Heart right ventricle (tissue), 16 donors: Measurements from ENCODE around the gene CLDN17. TPM values are rescaled to one million over a fixed set of nuclear protein-coding genes. Genes with fewer than 3 reads are reported as not detected.

Experiments
- ATAC-seq, 8 donors: fragments of 200-7000 bp; cut with Tn5 transposase; one replicate each; pipeline ENCODE4 v1.9.1; 2020; ENCODE audit warnings: mild to moderate bottlenecking in 8 of 8, moderate library complexity in 8 of 8, moderate number of reproducible peaks in 1 of 8
- DNase-seq, 2 donors: peaks; one replicate each; pipeline ENCODE4 v3.0.0-alpha.2; 2020
- H3K27ac ChIP-seq, 10 donors: fragments of 200-600 bp; sonication (generic) in 2 of 10; one replicate each; pipeline versions ENCODE4 v1.5.0 to v1.8.0; 2020 to 2022; ENCODE audit warnings: mild to moderate bottlenecking in 3 of 10
- H3K27me3 ChIP-seq, 7 donors: fragments of 200-600 bp; one replicate each; pipeline ENCODE4 v1.8.0; 2021 to 2022; ENCODE audit warnings: mild to moderate bottlenecking in 2 of 7
- H3K36me3 ChIP-seq, 9 donors: fragments of 200-600 bp; sonication (generic) in 1 of 9; one replicate each; pipeline versions ENCODE4 v1.5.0 to v1.8.0; 2020 to 2022; ENCODE audit warnings: mild to moderate bottlenecking in 2 of 9
- H3K4me1 ChIP-seq, 9 donors: fragments of 200-600 bp; sonication (generic) in 1 of 9; one replicate each; pipeline versions ENCODE4 v1.5.0 to v1.8.0; 2020 to 2022; ENCODE audit warnings: mild to moderate bottlenecking in 4 of 9
- H3K4me3 ChIP-seq, 10 donors: fragments of 200-600 bp; sonication (generic) in 2 of 10; one replicate each; pipeline versions ENCODE4 v1.5.0 to v1.8.0; 2020 to 2022; ENCODE audit warnings: mild to moderate bottlenecking in 7 of 10, moderate library complexity in 2 of 10
- H3K9me3 ChIP-seq, 11 donors: fragments of 200-600 bp in 10 of 11; sonication (generic) in 2 of 11; one replicate each; pipeline versions ENCODE4 v1.5.0 to v1.8.0; 2013 to 2022; ENCODE audit warnings: mild to moderate bottlenecking in 2 of 11, control low read depth in 1 of 11, moderate library complexity in 1 of 11
- CTCF ChIP-seq, 9 donors: fragments of 200-600 bp; sonication (generic) in 2 of 9; IDR thresholded peaks; one replicate each; pipeline versions ENCODE4 v1.5.0 to v1.8.0; 2021 to 2022; ENCODE audit warnings: antibody characterized with exemption in 9 of 9, mild to moderate bottlenecking in 5 of 9, moderate library complexity in 1 of 9
- WGBS, 2 donors: extraction: QIAGEN DNeasy Blood & Tissue Kit; methylation state at CpG; one replicate each; pipeline ENCODE4 v1.1.7; 2013; ENCODE audit warnings: inconsistent platforms in 1 of 2; 5-methylcytosine and 5-hydroxymethylcytosine counted together
- intact Hi-C, 10 donors: fragments of 100-400 bp; cut with DNase I; formaldehyde crosslinking; loops; one replicate each; pipeline versions ENCODE4 v1.11.1 to v1.14.2; 2022
- long read RNA-seq, 3 donors: library from polyadenylated mRNA; unstranded; transcript quantifications; one replicate each; pipeline ENCODE4 v2.0.0, GENCODE V29; 2020 to 2021
- polyA plus RNA-seq, 2 donors: library from polyadenylated mRNA; stranded (reverse); fragments of 200-250 nt; gene quantifications; one replicate each; pipeline ENCODE4 v1.2.3, GENCODE V29; 2013
- total RNA-seq, 10 donors: library from RNA; stranded (reverse); fragmentation: NEBNext Ultra II Directional in 3 of 10; extraction: Animal tissue kit (Norgen Biotek cat#: 25700) in 3 of 10; gene quantifications; one replicate each; pipeline versions ENCODE4 v1.2.1 to v1.2.4, GENCODE V29; 2021 to 2023
- donor health status: Arrhythmogenic right ventricular cardiomyopathy.
- donor health status: ischemic (EF 13 %, LVEDD 7.1; RV severe dilation, severe dysfunction).
- donor health status: healthy with polysubstance abuse.
- donor health status: DM: no; HTN: yes; CAD: no.
- donor health status: DM: no; HTN: no; CAD: no.
- donor health status: ischemic (EF 25% LVEDD 6.9; RV normal size, moderate dysfunction).
- donor health status: ischemic (EF 25% LVEDD 5.7; RV mildly dilated, moderate dysfunction).
- donor health status: healthy.
- donor health status: DM: yes; HTN: yes; CAD: no.
- donor health status: Ischemic cardiomyopathy.
- donor health status: ischemic (EF 35%, LVEDD 5.7; RV mildly dilated, moderate dysfunction).
- donor health status: nonischemic (EF 11% LVEDD 7.7; RV severe dilation, severe dysfunction).
- donor health status: DM: yes; HTN: yes; CAD: no.
- donor health status: PGD.
- donor health status: ischemic (EF 29% LVEDD 5.4; RV normal size, mild dysfunction).
- donor health status: nonischemic (EF 23%, LVEDD 6.1; RV moderate dilation, normal function).

Gene CLDN17
- not detected for total RNA-seq
- polyA plus RNA-seq: not detected
- long read RNA-seq, donor 1: 0 reads
- long read RNA-seq, donor 2: 0 reads
- long read RNA-seq, donor 3: 0 reads

GRCh38 chr21:30166705-30167104 lies at the start of gene CLDN17:
Gene CLDN17 (minus strand): TSS chr21:30166805. CDS start chr21:30166617, 188 bp downstream.
- Histone ChIP-seq H3K4me1 (no peaks in the 10 kb centered on the region), H3K27me3 (peaks cover 0 to 7% (median 0%) of the 10 kb centered on the region in 7 donors), H3K9me3 (no peaks in the 10 kb centered on the region), H3K4me3 (no peak within 1 kb of the TSS), H3K27ac (no peak within 1 kb of the TSS), H3K36me3 (no peaks in the 10 kb centered on the region)
- DNase-seq: no peak
- ATAC-seq: no peak
- intact Hi-C loops: no loop called here
- TF ChIP-seq CTCF (IDR thresholded peaks at IDR 0.05): no peak
- 76% methylated on average over 1 of the region's 1 CpG for WGBS, 2 donors

GRCh38 chr21:30216041-30216723 lies 49.6 kb upstream of the CLDN17 start, which contains the start of gene CLDN8:
Gene CLDN8 (minus strand): TSS chr21:30216097. CDS start chr21:30215925, 172 bp downstream.
- 82 to 90% methylated on average over 5 of the region's 5 CpGs for WGBS, 2 donors
- no peak for TF ChIP-seq CTCF (IDR thresholded peaks at IDR 0.05)
- Histone ChIP-seq H3K27me3 (no peaks in the 10 kb centered on the region), H3K27ac (no peak within 1 kb of the TSS), H3K9me3 (no peaks in the 10 kb centered on the region), H3K4me1 (peaks cover 0 to 9% (median 0%) of the 10 kb centered on the region in 9 donors), H3K4me3 (no peak within 1 kb of the TSS), H3K36me3 (no peaks in the 10 kb centered on the region)
- intact Hi-C loops: no loop called here
- no peak for DNase-seq
- ATAC-seq: no peak

- DNase-seq (no peak), ATAC-seq (no peak)
- Histone ChIP-seq H3K4me1 (no peaks in the 10 kb centered on the region), H3K27ac (no peak overlapping the region), H3K9me3 (peaks cover 0 to 4% (median 0%) of the 10 kb centered on the region in 11 donors), H3K36me3 (no peaks in the 10 kb centered on the region), H3K4me3 (no peak overlapping the region), H3K27me3 (no peaks in the 10 kb centered on the region)
- 37 to 68% methylated on average over 1 of the region's 1 CpG for WGBS, 2 donors
- TF ChIP-seq CTCF (IDR thresholded peaks at IDR 0.05): no peak
- intact Hi-C loops: no loop called here
These were observed 44.5 kb upstream of the CLDN17 start for GRCh38 chr21:30211071-30211470.

GRCh38 chr21:30209601-30210000 lies 43.0 kb upstream of the CLDN17 start:
- Histone ChIP-seq H3K27ac (no peak overlapping the region), H3K4me3 (no peak overlapping the region), H3K4me1 (no peaks in the 10 kb centered on the region), H3K27me3 (no peaks in the 10 kb centered on the region), H3K9me3 (peaks cover 0 to 4% (median 0%) of the 10 kb centered on the region in 11 donors), H3K36me3 (no peaks in the 10 kb centered on the region)
- intact Hi-C loops: no loop called here
- TF ChIP-seq CTCF (IDR thresholded peaks at IDR 0.05): no peak
- DNase-seq: no peak
- 50 to 58% methylated on average over 5 of the region's 5 CpGs for WGBS, 2 donors
- no peak for ATAC-seq
